Lower lobe of right lung (tissue), 2 donors: ENCODE results near the gene RGS17. TPM values are rescaled to one million over a fixed set of nuclear protein-coding genes. Genes with fewer than 3 reads are reported as not detected.

Experiments used
- ATAC-seq, 2 donors: fragments of 200-7000 bp; cut with Tn5 transposase; one replicate each; pipeline ENCODE4 v1.9.1; 2020 to 2022; ENCODE audit warnings: mild to moderate bottlenecking in 2 of 2, moderate library complexity in 2 of 2
- DNase-seq: peaks from one replicate; pipeline ENCODE4 v3.0.0-alpha.2; 2020
- H3K27ac ChIP-seq: fragments of 200-600 bp; one replicate; pipeline ENCODE4 v1.8.0; 2022
- H3K27me3 ChIP-seq: fragments of 200-600 bp; one replicate; pipeline ENCODE4 v1.8.0; 2022; ENCODE audit warnings: low read depth
- H3K36me3 ChIP-seq: fragments of 200-600 bp; one replicate; pipeline ENCODE4 v1.8.0; 2022; ENCODE audit warnings: mild to moderate bottlenecking
- H3K4me1 ChIP-seq: fragments of 200-600 bp; one replicate; pipeline ENCODE4 v1.8.0; 2022
- H3K4me3 ChIP-seq: fragments of 200-600 bp; one replicate; pipeline ENCODE4 v1.8.0; 2022; ENCODE audit warnings: mild to moderate bottlenecking
- H3K9me3 ChIP-seq: fragments of 200-600 bp; one replicate; pipeline ENCODE4 v1.8.0; 2022
- intact Hi-C: fragments of 100-400 bp; cut with DNase I; formaldehyde crosslinking; loops from one replicate; pipeline ENCODE4 v1.11.0; 2022
- total RNA-seq: library from RNA; stranded (reverse); fragmentation: NEBNext Ultra II Directional; extraction: Animal tissue kit (Norgen Biotek cat#: 25700); gene quantifications from one replicate; pipeline ENCODE4 v1.2.1, GENCODE V29; 2021
- TF ChIP-seq, protein P1 (sequence below): fragments of 200-600 bp; IDR thresholded peaks from one replicate; pipeline ENCODE4 v1.8.0; 2022; ENCODE audit warnings: antibody characterized with exemption, mild to moderate bottlenecking
- donor health status: DM: no; HTN: yes; CAD: no; lungs with severe emphysema.

RGS17 gene
- total RNA-seq, 1 donor from 2014 or later = 0.59 TPM

DNA sequence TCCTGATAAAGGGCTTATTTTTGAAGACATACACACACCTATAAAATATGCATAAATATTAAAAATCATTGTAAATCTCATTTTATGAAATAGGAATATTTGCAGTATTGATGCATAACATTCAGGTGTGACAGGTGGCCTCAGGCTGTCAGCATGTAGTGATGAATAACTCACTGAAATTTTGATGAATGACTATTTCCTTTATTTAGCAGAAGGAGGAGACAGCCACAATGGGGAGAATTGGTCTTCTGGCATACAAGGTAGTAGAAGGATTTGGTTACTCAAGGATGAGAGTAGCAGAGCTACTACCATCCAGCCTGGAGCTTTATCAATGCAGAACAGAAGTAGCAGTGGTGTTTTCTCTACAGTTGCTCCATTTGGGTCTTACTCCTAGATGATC, 47.2 kb downstream of the RGS17 start:
- no peak for DNase-seq
- H3K4me3 ChIP-seq = no peak overlapping the region
- H3K9me3 ChIP-seq = no peaks in the 10 kb centered on the region
- H3K27ac ChIP-seq = no peak overlapping the region
- ATAC-seq = no peak
- intact Hi-C loops = no loop called here
- no peaks in the 10 kb centered on the region for H3K4me1 ChIP-seq
- no peaks in the 10 kb centered on the region for H3K27me3 ChIP-seq
- H3K36me3 ChIP-seq = no peaks in the 10 kb centered on the region
- TF ChIP-seq, protein P1, sequence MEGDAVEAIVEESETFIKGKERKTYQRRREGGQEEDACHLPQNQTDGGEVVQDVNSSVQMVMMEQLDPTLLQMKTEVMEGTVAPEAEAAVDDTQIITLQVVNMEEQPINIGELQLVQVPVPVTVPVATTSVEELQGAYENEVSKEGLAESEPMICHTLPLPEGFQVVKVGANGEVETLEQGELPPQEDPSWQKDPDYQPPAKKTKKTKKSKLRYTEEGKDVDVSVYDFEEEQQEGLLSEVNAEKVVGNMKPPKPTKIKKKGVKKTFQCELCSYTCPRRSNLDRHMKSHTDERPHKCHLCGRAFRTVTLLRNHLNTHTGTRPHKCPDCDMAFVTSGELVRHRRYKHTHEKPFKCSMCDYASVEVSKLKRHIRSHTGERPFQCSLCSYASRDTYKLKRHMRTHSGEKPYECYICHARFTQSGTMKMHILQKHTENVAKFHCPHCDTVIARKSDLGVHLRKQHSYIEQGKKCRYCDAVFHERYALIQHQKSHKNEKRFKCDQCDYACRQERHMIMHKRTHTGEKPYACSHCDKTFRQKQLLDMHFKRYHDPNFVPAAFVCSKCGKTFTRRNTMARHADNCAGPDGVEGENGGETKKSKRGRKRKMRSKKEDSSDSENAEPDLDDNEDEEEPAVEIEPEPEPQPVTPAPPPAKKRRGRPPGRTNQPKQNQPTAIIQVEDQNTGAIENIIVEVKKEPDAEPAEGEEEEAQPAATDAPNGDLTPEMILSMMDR = no peak

DNA sequence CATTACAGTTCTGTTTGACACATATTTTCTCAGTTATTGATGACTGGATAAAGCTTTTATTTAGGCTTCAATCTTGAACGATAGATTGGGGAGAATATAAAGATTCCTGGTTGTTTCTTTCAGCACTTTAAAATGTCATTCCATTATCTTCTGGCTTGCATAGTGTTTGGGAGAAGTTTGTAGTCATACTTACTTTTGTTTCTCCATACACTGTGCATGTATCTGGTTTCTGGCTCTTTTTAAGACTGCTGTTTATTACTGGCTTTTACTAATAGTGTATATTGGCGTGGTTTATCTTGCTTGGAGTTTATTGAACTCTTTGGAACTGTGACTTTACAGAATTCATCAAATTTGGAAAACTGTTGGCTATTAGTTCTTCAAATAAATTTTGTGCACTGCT, 49.2 kb downstream of the RGS17 start:
- H3K36me3 ChIP-seq = no peaks in the 10 kb centered on the region

DNA sequence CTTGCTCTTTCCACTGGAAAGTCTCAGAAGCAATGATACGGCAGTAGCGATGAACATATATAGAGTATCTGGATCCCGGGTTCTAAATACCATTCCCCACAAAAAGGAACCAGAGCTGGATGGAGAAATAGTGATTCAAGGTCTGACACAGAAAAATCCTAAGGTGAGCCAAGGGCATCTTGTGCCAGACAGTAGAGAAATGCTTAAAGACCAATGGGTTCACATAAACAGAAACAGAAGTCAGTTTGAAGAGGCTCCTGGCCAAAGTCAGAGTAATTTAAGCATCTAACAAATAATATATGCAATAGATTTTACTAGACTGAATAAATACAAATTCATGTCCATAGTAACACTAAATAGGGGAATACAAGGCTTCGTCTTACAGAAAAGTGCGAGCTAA, 54.7 kb downstream of the RGS17 start:
- no peaks in the 10 kb centered on the region for H3K9me3 ChIP-seq
- H3K27me3 ChIP-seq = no peaks in the 10 kb centered on the region
- no peak for ATAC-seq
- intact Hi-C loops = no loop called here
- DNase-seq = no peak
- TF ChIP-seq, protein P1 = no peak
- H3K27ac ChIP-seq = no peak overlapping the region
- no peak overlapping the region for H3K4me3 ChIP-seq
- H3K36me3 ChIP-seq = no peaks in the 10 kb centered on the region
- no peaks in the 10 kb centered on the region for H3K4me1 ChIP-seq

More for the DNA sequence above, 49.2 kb downstream of the RGS17 start:
- no peaks in the 10 kb centered on the region for H3K27me3 ChIP-seq
- no peaks in the 10 kb centered on the region for H3K9me3 ChIP-seq
- TF ChIP-seq, protein P1 = no peak
- intact Hi-C loops = no loop called here
- H3K4me1 ChIP-seq = no peaks in the 10 kb centered on the region
- no peak for ATAC-seq
- no peak overlapping the region for H3K27ac ChIP-seq
- no peak overlapping the region for H3K4me3 ChIP-seq
- no peak for DNase-seq

DNA sequence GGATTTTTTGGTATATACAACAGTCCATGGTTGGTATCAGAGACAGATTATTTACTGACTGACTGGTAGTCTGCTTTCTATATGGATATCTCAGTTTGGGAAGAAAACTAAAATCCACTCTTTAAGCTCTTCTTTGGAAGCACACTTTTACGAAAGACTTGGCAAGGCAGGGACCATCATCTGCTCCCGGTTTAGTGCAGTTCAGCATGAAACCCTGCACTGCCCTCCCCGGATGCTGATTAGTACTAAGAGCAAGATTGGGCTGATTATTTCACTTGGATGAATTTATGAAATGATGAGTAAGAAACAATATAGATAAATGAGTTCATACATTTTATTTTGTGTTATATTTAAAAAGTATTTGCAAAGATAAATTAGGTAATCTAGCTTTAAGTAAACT, 56.3 kb downstream of the RGS17 start:
- TF ChIP-seq, protein P1 = no peak
- H3K4me3 ChIP-seq = no peak overlapping the region
- DNase-seq (no peak), ATAC-seq (no peak)
- H3K4me1 ChIP-seq = no peaks in the 10 kb centered on the region
- no peaks in the 10 kb centered on the region for H3K9me3 ChIP-seq
- no peaks in the 10 kb centered on the region for H3K27me3 ChIP-seq
- intact Hi-C loops = no loop called here
- H3K27ac ChIP-seq = no peak overlapping the region
- H3K36me3 ChIP-seq = no peaks in the 10 kb centered on the region

GRCh38 chr6:153073841-153074240, 57.2 kb downstream of the RGS17 start:
- no peaks in the 10 kb centered on the region for H3K4me1 ChIP-seq
- H3K36me3 ChIP-seq = no peaks in the 10 kb centered on the region
- no peak for ATAC-seq
- TF ChIP-seq, protein P1 = no peak
- intact Hi-C loops = no loop called here
- DNase-seq = no peak
- no peak overlapping the region for H3K4me3 ChIP-seq
- no peaks in the 10 kb centered on the region for H3K9me3 ChIP-seq
- no peaks in the 10 kb centered on the region for H3K27me3 ChIP-seq
- no peak overlapping the region for H3K27ac ChIP-seq

- H3K9me3 ChIP-seq = peaks cover 13% of the 10 kb centered on the region
- H3K36me3 ChIP-seq = no peaks in the 10 kb centered on the region
- TF ChIP-seq, protein P1 = no peak
- H3K27ac ChIP-seq = no peak overlapping the region
- ATAC-seq = no peak
- intact Hi-C loops = no loop called here
- H3K4me3 ChIP-seq = no peak overlapping the region
- no peaks in the 10 kb centered on the region for H3K27me3 ChIP-seq
- no peaks in the 10 kb centered on the region for H3K4me1 ChIP-seq
- DNase-seq = no peak
Observed at GRCh38 chr6:153070756-153071155, 60.3 kb downstream of the RGS17 start.
